OCI-M2 (cell line): ENCODE measurements around the gene TMC3.

Experiments
- DNase-seq: peaks from one replicate; lab custom pipeline; 2025; ENCODE audit not compliant: unreplicated experiment; lab: John Stamatoyannopoulos, UW

Gene TMC3

GRCh38 chr15:81282911-81283310, 91.1 kb downstream of the TMC3 start:
- no peak for DNase-seq

- DNase-seq, result no peak
Measured at GRCh38 chr15:81282606-81282895, 91.5 kb downstream of the TMC3 start.

GRCh38 chr15:81281766-81282605, 92.0 kb downstream of the TMC3 start:
- no peak for DNase-seq

- no peak for DNase-seq
Measured at GRCh38 chr15:81281456-81281735, 92.6 kb downstream of the TMC3 start.
